Neural progenitor cell (in vitro differentiated cells): ENCODE measurements around the gene KRT24. TPM values are rescaled to one million over a fixed set of nuclear protein-coding genes. Genes with fewer than 3 reads are reported as not detected.

Experiments used
- DNase-seq: peaks from one replicate; pipeline ENCODE4 v3.0.0-alpha.2; 2016; ENCODE audit warnings: low spot score
- H2AFZ ChIP-seq: fragments of 200-600 bp; sonication (generic); replicated peaks from 2 replicates; pipeline ENCODE4 v1.6.1; 2016; ENCODE audit warnings: antibody characterized with exemption
- H3F3A ChIP-seq: fragments of 200-600 bp; sonication (generic); 2 replicates; pipeline ENCODE4 v1.6.1; 2016; ENCODE audit warnings: antibody characterized with exemption, low read depth
- H3K27ac ChIP-seq: fragments of 200-600 bp; sonication (generic); 2 replicates; pipeline ENCODE4 v1.5.1; 2016; ENCODE audit warnings: mild to moderate bottlenecking
- H3K27me3 ChIP-seq: fragments of 200-600 bp; sonication (generic); 2 replicates; pipeline ENCODE4 v1.6.1; 2016; ENCODE audit warnings: mild to moderate bottlenecking, moderate library complexity
- H3K36me3 ChIP-seq: fragments of 200-600 bp; sonication (generic); 2 replicates; pipeline ENCODE4 v1.5.1; 2016
- H3K4me1 ChIP-seq: fragments of 200-600 bp; sonication (generic); 2 replicates; pipeline ENCODE4 v1.6.1; 2016; ENCODE audit warnings: mixed run types
- H3K4me2 ChIP-seq: fragments of 200-600 bp; sonication (generic); 2 replicates; pipeline ENCODE4 v1.6.1; 2016
- H3K4me3 ChIP-seq: fragments of 200-600 bp; sonication (generic); 2 replicates; pipeline ENCODE4 v1.5.1; 2016
- H3K79me2 ChIP-seq: fragments of 200-600 bp; sonication (generic); 2 replicates; pipeline ENCODE4 v1.6.1; 2016; ENCODE audit warnings: low read depth
- H3K9ac ChIP-seq: fragments of 200-600 bp; sonication (generic); 2 replicates; pipeline ENCODE4 v1.6.1; 2016
- H3K9me3 ChIP-seq: fragments of 200-600 bp; sonication (generic); 2 replicates; pipeline ENCODE4 v1.5.1; 2016; ENCODE audit warnings: low read depth
- H4K20me1 ChIP-seq: fragments of 200-600 bp; sonication (generic); 2 replicates; pipeline ENCODE4 v1.6.1; 2016; ENCODE audit warnings: low read depth
- H3K27ac Mint-ChIP-seq: 3 replicates; pipeline ENCODE4 v1.8.0; 2021; ENCODE audit warnings: mixed read lengths
- H3K27me3 Mint-ChIP-seq: 2 replicates; pipeline ENCODE4 v1.8.0; 2022; ENCODE audit warnings: low read depth, mild to moderate bottlenecking, inconsistent platforms, moderate library complexity, mixed read lengths; ENCODE audit not compliant: insufficient read depth
- H3K36me3 Mint-ChIP-seq: 3 replicates; pipeline ENCODE4 v1.8.0; 2021; ENCODE audit warnings: mixed read lengths
- H3K4me1 Mint-ChIP-seq: 3 replicates; pipeline ENCODE4 v1.8.0; 2021; ENCODE audit warnings: mixed read lengths
- H3K4me3 Mint-ChIP-seq: 3 replicates; pipeline ENCODE4 v1.8.0; 2021; ENCODE audit warnings: mild to moderate bottlenecking, moderate library complexity, mixed read lengths
- H3K9me3 Mint-ChIP-seq: 3 replicates; pipeline ENCODE4 v1.8.0; 2020; ENCODE audit warnings: mixed read lengths
- CTCF ChIP-seq: fragments of 200-600 bp; sonication (generic); IDR thresholded peaks from 2 replicates; pipeline ENCODE4 v1.5.1; 2017; ENCODE audit warnings: antibody characterized with exemption, mild to moderate bottlenecking
- EZH2 ChIP-seq: fragments of 200-600 bp; sonication (generic); IDR thresholded peaks from 2 replicates; pipeline ENCODE4 v1.6.1; 2017; ENCODE audit warnings: antibody characterized with exemption, mild to moderate bottlenecking, moderate library complexity
- EZH2phosphoT487 ChIP-seq: fragments of 200-600 bp; sonication (generic); IDR thresholded peaks from 2 replicates; pipeline ENCODE4 v1.6.1; 2017; ENCODE audit warnings: antibody characterized with exemption
- total RNA-seq: library from RNA; depleted of rRNA; stranded (reverse); fragments of >200 nt; gene quantifications from 2 replicates; pipeline ENCODE4 v1.2.3, GENCODE V29; 2015; ENCODE audit warnings: low replicate concordance

Gene KRT24
- total RNA-seq, 1 donor from 2014 or later = not detected

- no peak overlapping the region for H3K27ac ChIP-seq
- H3K27me3 ChIP-seq = peaks cover 5% of the 10 kb centered on the region
- H3K9ac ChIP-seq = no peak overlapping the region
- H3K36me3 ChIP-seq = peaks cover 4% of the 10 kb centered on the region
- Mint-ChIP-seq H3K27ac (no peak overlapping the region), H3K27me3 (no peaks in the 10 kb centered on the region), H3K4me3 (no peak overlapping the region), H3K9me3 (peaks cover 5% of the 10 kb centered on the region), H3K4me1 (no peaks in the 10 kb centered on the region), H3K36me3 (no peaks in the 10 kb centered on the region)
- no peak overlapping the region for H3K4me3 ChIP-seq
- peaks cover 8% of the 10 kb centered on the region for H3K9me3 ChIP-seq
- H3K79me2 ChIP-seq = no peaks in the 10 kb centered on the region
- no peak overlapping the region for H2AFZ ChIP-seq
- H3K4me2 ChIP-seq = no peak overlapping the region
- H4K20me1 ChIP-seq = no peaks in the 10 kb centered on the region
- DNase-seq = no peak
- no peaks in the 10 kb centered on the region for H3F3A ChIP-seq
- H3K4me1 ChIP-seq = no peaks in the 10 kb centered on the region
- TF ChIP-seq EZH2phosphoT487 (no peak), CTCF (no peak), EZH2 (no peak)
Observed at GRCh38 chr17:40738553-40738952, 35.0 kb upstream of the KRT24 start.

- Histone ChIP-seq H4K20me1 (no peaks in the 10 kb centered on the region), H3K27ac (no peak overlapping the region), H3K36me3 (no peaks in the 10 kb centered on the region), H3K4me2 (no peak overlapping the region), H3K79me2 (no peaks in the 10 kb centered on the region), H3K9ac (no peak overlapping the region), H3F3A (no peaks in the 10 kb centered on the region), H3K9me3 (no peaks in the 10 kb centered on the region), H3K27me3 (peaks cover 28% of the 10 kb centered on the region), H3K4me3 (no peak overlapping the region), H3K4me1 (no peaks in the 10 kb centered on the region), H2AFZ (no peak overlapping the region)
- no peaks in the 10 kb centered on the region for H3K4me1 Mint-ChIP-seq
- H3K9me3 Mint-ChIP-seq = no peaks in the 10 kb centered on the region
- TF ChIP-seq EZH2phosphoT487 (no peak), CTCF (no peak), EZH2 (no peak)
- no peak overlapping the region for H3K4me3 Mint-ChIP-seq
- H3K27me3 Mint-ChIP-seq = no peaks in the 10 kb centered on the region
- H3K36me3 Mint-ChIP-seq = no peaks in the 10 kb centered on the region
- DNase-seq = no peak
- H3K27ac Mint-ChIP-seq = no peak overlapping the region
Observed at GRCh38 chr17:40735016-40735415, 31.5 kb upstream of the KRT24 start.

GRCh38 chr17:40734018-40734417, 30.5 kb upstream of the KRT24 start:
- Mint-ChIP-seq H3K36me3 (no peaks in the 10 kb centered on the region), H3K27ac (no peak overlapping the region), H3K27me3 (no peaks in the 10 kb centered on the region), H3K4me1 (no peaks in the 10 kb centered on the region), H3K4me3 (no peak overlapping the region), H3K9me3 (no peaks in the 10 kb centered on the region)
- H3K9ac ChIP-seq = no peak overlapping the region
- H3K27ac ChIP-seq = no peak overlapping the region
- H2AFZ ChIP-seq = no peak overlapping the region
- H3K9me3 ChIP-seq = no peaks in the 10 kb centered on the region
- H3K36me3 ChIP-seq = no peaks in the 10 kb centered on the region
- no peaks in the 10 kb centered on the region for H3K79me2 ChIP-seq
- no peak overlapping the region for H3K4me3 ChIP-seq
- H4K20me1 ChIP-seq = no peaks in the 10 kb centered on the region
- H3K4me1 ChIP-seq = no peaks in the 10 kb centered on the region
- TF ChIP-seq CTCF (no peak), EZH2 (no peak), EZH2phosphoT487 (no peak)
- H3F3A ChIP-seq = no peaks in the 10 kb centered on the region
- peaks cover 28% of the 10 kb centered on the region for H3K27me3 ChIP-seq
- H3K4me2 ChIP-seq = no peak overlapping the region
- no peak for DNase-seq

GRCh38 chr17:40730970-40731369, 27.4 kb upstream of the KRT24 start:
- Histone ChIP-seq H3K36me3 (no peaks in the 10 kb centered on the region), H3K9ac (no peak overlapping the region), H3K27ac (no peak overlapping the region), H3K4me1 (no peaks in the 10 kb centered on the region), H2AFZ (no peak overlapping the region), H3K79me2 (no peaks in the 10 kb centered on the region), H3K4me2 (no peak overlapping the region), H4K20me1 (no peaks in the 10 kb centered on the region), H3K27me3 (peaks cover 24% of the 10 kb centered on the region), H3K4me3 (no peak overlapping the region), H3F3A (no peaks in the 10 kb centered on the region), H3K9me3 (no peaks in the 10 kb centered on the region)
- no peak overlapping the region for H3K27ac Mint-ChIP-seq
- TF ChIP-seq EZH2 (no peak), CTCF (no peak), EZH2phosphoT487 (no peak)
- no peaks in the 10 kb centered on the region for H3K4me1 Mint-ChIP-seq
- H3K27me3 Mint-ChIP-seq = no peaks in the 10 kb centered on the region
- no peaks in the 10 kb centered on the region for H3K36me3 Mint-ChIP-seq
- H3K9me3 Mint-ChIP-seq = no peaks in the 10 kb centered on the region
- H3K4me3 Mint-ChIP-seq = no peak overlapping the region
- no peak for DNase-seq
